Bone marrow (tissue), 2 donors: ENCODE data around the gene CRELD1.

ENCODE experiments used
- DNase-seq, 2 donors: peaks; one replicate each; lab custom pipeline; 2025; lab: John Stamatoyannopoulos, UW

Gene CRELD1

DNA sequence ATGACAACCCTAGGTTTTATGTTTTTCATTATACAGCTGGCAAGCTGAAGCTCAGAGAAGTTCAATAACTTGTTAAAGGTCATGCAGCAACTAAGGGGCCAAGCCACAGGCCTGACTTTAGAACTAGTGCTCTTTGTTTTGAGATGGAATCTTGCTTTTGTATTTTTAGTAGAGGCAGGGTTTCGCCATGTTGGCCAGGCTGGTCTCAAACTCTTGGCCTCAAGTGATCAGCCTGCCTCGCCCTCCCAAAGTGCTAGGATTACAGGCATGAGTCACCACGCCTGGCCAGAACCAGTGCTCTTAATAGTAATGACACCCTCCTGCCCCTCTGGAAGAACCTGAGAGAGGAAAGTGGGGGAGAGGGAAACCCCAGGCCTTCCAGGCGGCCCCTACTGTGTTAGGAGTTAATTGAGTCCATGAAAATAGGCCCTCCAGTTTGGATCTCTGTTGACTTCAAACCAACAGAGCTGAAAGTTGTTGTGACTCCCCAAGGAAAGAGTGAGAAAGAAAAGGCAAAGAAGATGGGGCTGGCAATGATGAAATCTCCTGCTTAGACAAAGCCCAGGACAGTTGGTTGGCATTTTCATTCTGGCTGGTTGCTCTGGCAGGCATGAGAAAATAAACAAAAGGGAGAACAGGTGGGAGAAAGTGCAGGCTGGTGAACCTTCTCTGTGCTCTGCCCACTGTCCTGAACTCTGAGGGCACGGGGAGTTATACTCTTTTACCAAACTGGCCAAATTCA lies 22.1 kb downstream of the CRELD1 start:
- DNase-seq = no peak

DNA sequence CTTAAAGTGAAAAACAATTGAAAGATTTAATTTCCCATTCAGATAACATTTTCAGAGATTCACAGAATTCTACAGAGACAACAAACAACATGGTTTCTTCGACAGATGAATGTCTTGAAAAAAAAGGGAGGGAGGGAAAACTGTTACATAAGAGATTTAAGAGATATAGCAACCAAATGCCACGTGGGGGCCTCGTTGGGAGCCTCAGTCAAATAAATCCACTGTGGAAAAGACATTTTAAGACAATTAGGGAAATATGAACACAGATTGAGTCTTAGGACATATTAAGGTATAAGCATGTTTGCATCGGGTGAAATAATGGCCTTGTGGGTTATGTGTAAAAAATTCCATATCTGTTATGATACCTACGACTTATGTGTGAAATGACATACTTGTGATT lies 23.6 kb downstream of the CRELD1 start:
- DNase-seq = no peak

DNA sequence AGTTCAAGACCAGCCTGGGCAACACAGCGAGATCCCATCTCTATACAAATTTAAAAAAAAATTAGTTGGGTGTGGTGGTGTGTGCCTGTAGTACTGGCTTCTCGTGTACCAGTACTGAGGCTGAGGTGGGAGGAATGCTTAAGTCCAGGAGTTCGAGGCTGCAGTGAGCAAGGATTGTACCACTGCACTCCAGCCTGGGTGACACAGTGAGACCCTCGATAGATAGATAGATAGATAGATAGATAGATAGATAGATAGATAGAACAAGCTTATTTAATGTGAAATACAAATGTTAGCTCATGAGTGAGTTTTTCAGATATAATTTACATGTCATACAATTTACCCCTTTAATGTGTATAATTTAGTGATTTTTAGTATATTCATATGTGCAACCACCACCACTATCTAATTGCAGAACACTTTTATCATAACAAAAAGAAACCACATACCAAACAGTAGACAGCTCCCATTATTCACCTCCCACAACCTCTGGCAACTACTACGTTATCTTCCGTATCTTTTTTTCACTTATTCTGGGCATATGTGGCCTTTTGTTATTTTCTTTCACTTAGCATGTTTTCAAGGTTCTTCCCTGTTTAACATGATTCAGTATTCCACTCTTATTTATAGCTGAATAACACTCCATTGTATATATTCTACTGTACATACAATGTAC lies 31.7 kb downstream of the CRELD1 start:
- DNase-seq = no peak

DNA sequence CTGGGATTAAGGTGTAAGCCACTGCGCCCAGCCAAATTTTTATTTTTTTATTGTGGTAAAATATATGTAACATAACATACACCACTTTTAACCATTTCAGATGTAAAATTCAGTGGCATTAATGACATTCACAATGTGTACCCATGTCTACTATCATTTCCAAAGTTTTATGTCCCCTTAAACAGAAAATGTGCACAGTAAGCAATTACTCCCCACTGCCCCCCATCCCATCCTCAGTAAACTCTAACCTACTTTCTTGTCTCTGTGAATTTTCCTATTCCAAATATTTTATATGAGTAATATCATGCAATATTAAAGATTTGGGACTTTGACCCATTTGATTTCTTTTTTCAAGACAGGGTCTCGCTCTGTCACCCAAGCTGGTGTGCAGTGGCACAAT lies 33.2 kb downstream of the CRELD1 start:
- no peak for DNase-seq

DNA sequence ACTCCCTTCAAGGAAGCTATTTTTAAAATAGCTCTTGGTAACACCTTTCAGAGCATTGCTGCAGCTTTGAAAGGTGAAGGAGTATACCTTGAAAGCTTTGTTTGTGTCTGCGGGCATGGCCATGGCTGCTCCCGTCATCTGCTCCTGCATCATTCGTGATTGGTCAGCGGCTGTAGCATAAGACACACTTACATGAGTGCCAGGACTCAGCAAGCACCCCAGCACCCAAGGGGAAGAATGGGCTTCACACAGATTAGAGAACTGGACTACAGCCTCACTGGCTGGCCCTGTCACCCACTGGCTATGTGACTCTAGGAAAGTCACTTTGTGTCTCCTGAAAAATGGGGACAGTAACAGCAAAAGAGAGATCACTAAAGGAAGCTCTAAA lies 36.0 kb downstream of the CRELD1 start:
- DNase-seq = no peak

DNA sequence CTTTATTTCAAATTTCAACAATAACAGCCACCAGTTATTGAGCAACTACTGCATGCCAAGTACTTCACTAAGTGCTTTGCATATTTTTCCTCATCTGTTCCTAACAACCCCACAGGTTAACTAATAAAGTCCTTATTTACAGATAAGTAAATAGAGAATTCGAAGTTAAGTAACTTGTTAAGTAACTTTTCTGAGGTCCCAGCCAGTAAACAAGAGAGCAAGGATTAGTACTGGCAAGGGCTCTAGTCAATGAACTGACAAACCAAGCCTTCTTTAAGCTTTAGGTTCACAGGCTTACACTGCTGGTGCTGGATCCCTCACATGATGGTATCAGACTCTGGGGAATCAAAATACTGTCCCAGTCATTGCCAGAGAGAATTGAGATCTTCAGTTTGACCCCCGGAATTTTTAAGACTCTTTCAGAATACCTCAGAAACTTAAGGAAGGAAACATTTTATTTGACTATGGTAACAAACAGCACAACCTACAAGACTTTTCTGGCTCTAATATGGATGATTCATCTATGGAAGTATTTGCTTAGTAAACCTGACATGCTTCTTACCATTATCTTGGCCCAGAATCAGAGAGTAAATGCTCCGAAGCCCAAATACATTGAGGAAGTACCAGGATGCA lies 36.5 kb downstream of the CRELD1 start:
- DNase-seq = no peak

DNA sequence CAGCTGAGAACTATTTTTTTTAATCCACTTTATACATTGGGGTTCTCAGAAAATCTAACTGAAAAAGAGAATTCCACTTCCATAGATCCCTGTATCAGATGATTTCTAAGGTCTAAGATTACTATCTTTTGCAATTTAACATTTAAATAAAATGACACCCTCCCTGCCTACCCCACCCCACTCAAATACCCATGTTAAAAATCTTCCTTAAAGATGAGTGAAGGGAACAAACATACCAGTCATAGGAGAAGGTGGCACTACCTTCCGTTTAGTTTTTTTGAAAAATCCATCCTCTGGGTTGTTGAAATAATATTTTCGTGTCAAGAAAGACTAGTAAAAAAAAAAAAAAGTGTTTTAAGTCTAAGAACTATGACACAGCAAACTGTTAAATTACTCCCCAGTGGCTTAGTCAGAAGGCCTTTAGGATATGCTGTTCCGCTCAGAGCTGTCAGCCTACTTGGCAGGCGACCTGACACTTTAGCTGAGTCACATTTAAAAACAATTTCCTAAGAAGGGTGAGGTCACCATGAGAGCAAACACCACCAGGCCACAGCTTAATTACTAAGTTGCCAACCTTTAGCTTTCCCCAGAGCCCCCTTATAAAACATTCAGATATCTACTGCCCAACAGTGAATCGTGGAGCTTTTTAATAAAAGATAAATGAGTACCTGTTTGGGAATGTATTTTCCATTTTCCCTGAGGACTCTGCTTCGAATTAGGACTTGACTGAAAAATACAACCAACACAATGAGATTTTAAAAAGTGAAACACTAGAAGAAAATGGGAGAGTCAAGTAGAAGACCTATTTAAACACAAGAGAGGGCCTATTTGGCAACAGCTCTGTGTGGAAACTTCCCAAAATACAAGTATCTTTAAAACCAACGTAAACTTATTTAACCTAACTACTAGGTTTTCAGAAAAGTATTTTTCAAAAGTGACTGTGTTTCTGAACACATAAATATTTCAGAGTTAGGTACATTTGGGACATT lies 43.4 kb downstream of the CRELD1 start:
- DNase-seq = peak in 1 of 2 donors; percentile 98

DNA sequence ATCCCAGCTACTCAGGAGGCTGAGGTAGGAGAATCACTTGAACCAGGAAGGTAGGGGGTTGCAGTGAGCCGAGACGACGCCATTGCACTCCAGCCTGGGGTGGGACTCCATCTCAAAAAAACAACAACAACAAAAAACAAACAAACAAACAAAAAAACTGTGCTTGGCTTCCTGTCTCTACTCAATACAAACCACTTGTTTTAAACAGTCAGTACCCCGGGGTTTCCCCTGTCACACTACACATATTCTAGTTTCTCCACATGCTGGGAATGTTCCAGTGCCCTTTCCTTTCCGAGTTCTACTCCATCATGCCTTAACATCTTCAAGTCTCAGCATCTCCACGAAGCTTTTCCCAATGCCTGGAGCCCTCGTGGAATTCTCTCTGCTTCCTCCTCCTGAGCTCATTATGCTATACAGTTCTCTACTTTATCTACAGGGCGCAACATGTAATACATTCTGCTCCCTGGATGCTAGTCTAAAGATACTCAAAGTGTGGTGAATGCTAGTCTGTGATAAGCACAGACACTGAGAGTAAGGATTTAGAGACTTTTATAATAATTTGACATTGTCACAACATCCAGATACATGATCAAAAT lies 45.2 kb downstream of the CRELD1 start:
- no peak for DNase-seq

DNA sequence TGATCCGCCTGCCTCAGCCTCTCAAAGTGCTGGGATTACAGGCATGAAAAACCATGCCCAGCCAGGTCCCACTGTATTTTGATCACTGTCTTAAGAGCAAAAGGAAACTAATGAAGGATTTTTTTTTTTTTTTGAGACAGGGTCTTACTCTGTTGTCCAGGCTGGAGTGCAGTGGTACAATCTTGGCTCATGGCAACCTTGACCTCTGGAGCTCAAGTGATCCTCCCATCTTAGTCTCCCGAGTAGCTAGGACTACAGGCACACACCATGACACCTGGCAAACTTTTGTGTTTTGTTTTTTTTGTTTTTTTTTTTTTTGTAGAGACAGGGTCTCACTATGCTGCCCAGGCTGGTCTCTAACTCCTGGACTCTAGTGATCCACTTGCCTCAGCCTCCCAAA lies 46.6 kb downstream of the CRELD1 start:
- DNase-seq = no peak

DNA sequence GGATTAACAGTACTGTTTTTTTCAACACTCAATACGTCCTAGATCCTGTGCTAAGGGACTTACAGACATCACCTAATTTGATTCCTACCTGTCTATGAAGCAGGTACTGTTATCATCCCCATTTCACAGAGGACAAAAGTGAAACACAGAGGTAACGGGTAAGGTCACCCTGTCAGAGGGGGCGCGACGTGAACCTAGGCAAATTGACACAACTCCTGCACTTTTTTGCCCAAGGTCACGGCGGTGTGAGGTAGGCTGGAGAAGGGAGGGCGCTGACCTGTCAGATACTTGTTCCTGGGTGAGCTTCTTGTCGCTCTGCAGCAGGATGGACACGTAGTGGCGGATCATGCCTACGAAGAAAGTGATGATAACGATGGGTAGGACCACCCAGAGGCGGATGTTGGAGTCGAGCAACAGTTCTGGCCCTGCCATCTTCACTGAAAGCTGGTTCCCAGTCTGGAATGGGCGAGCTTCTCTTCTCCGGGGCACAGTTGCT lies 52.6 kb downstream of the CRELD1 start:
- DNase-seq = no peak

DNA sequence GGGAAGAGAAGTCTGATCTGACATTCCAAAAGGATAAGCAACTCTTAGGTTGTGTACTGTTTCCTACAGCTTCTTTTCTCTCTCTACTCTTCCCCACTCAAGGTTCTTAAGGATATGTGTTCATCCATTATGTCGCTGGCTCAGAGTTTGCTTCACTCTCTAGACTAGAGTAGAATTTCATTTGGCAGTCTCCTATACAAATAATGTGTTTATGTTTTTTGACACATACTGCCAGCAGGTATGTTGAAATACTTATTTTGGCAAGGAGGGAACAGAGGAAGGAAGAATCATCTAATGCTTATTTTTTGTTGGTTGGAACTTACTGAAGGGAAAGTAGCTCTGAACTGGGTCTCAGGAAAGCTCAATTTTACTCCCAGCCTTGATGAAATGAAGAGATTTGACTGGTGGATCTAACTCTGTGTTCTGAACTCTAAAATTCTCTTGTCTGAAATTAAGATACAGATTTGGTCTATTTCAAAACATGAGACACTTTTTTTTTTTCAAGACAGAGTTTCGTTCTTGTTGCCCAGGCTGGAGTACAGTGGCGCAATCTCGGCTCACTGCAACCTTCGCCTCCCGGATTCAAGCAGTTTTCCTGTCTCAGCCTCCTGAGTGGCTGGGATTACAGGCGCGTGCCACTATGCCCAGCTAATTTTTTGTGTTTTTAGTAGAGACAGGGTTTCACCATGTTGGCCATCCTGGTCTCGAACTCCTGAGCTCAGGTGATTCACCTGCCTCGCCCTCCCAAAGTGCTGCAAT lies 60.6 kb downstream of the CRELD1 start:
- DNase-seq = no peak
